ENCODE results near the gene BLVRB.

DNA sequence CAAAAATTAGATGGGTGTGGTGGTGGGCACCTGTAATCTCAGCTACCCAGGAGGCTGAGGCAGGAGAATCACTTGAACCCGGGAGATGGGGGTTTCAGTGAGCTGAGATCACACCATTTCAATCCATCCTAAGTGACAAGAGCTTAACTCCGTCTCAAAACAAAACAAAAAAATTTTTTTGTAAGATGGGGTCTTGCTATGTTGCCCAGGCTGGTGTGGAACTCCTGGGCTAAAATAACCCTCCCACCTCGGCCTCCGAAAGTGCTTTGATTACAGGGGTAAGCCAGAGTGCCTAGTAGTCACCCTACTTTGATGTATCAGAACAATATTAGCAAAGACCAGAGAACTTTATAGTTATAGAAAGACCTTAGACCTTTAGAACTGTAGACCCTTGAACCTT lies 9.2 kb upstream of the BLVRB start:
- TF ChIP-seq, protein P1, sequence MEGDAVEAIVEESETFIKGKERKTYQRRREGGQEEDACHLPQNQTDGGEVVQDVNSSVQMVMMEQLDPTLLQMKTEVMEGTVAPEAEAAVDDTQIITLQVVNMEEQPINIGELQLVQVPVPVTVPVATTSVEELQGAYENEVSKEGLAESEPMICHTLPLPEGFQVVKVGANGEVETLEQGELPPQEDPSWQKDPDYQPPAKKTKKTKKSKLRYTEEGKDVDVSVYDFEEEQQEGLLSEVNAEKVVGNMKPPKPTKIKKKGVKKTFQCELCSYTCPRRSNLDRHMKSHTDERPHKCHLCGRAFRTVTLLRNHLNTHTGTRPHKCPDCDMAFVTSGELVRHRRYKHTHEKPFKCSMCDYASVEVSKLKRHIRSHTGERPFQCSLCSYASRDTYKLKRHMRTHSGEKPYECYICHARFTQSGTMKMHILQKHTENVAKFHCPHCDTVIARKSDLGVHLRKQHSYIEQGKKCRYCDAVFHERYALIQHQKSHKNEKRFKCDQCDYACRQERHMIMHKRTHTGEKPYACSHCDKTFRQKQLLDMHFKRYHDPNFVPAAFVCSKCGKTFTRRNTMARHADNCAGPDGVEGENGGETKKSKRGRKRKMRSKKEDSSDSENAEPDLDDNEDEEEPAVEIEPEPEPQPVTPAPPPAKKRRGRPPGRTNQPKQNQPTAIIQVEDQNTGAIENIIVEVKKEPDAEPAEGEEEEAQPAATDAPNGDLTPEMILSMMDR (IDR thresholded peaks at IDR 0.05): no peak
- TF ChIP-seq ZFX (IDR thresholded peaks at IDR 0.05; ENCODE audit: borderline replicate concordance): no peak

Measured in 22Rv1 (cell line).